ENCODE measurements around the gene ANK3.

Gene ANK3

GRCh38 chr10:59984415-59984814 lies 405.3 kb downstream of the ANK3 start:
- TF ChIP-seq POLR2AphosphoS5 (IDR thresholded peaks at IDR 0.05; ENCODE audit: low read depth, low read length) (no peak), REST (IDR thresholded peaks at IDR 0.05; ENCODE audit: insufficient read depth in 1 of 2, low read depth in 2 of 2, low read length in 2 of 2) (no peak), FOXP2 (optimal IDR thresholded peaks at IDR 0.05; ENCODE audit: borderline replicate concordance, extremely low read depth, extremely low read length, insufficient read depth) (no peak), SIN3A (IDR thresholded peaks at IDR 0.05; ENCODE audit: borderline replicate concordance, insufficient read depth, low read length) (no peak), TAF1 (IDR thresholded peaks at IDR 0.05; ENCODE audit: borderline replicate concordance, insufficient read depth, low read length) (no peak)

- TF ChIP-seq POLR2AphosphoS5 (IDR thresholded peaks at IDR 0.05; ENCODE audit: low read depth, low read length), result no peak
- TF ChIP-seq REST (IDR thresholded peaks at IDR 0.05; ENCODE audit: insufficient read depth in 1 of 2, low read depth in 2 of 2, low read length in 2 of 2), result no peak
- TF ChIP-seq FOXP2 (optimal IDR thresholded peaks at IDR 0.05; ENCODE audit: borderline replicate concordance, extremely low read depth, extremely low read length, insufficient read depth), result no peak
- no peak for TF ChIP-seq TAF1 (IDR thresholded peaks at IDR 0.05; ENCODE audit: borderline replicate concordance, insufficient read depth, low read length)
- TF ChIP-seq SIN3A (IDR thresholded peaks at IDR 0.05; ENCODE audit: borderline replicate concordance, insufficient read depth, low read length), result no peak
These were observed 409.3 kb downstream of the ANK3 start for GRCh38 chr10:59980356-59980755.

GRCh38 chr10:59977486-59977885 lies 412.2 kb downstream of the ANK3 start:
- no peak for TF ChIP-seq REST (IDR thresholded peaks at IDR 0.05; ENCODE audit: insufficient read depth in 1 of 2, low read depth in 2 of 2, low read length in 2 of 2)
- no peak for TF ChIP-seq SIN3A (IDR thresholded peaks at IDR 0.05; ENCODE audit: borderline replicate concordance, insufficient read depth, low read length)
- TF ChIP-seq TAF1 (IDR thresholded peaks at IDR 0.05; ENCODE audit: borderline replicate concordance, insufficient read depth, low read length), result no peak
- TF ChIP-seq FOXP2 (optimal IDR thresholded peaks at IDR 0.05; ENCODE audit: borderline replicate concordance, extremely low read depth, extremely low read length, insufficient read depth), result no peak
- no peak for TF ChIP-seq POLR2AphosphoS5 (IDR thresholded peaks at IDR 0.05; ENCODE audit: low read depth, low read length)

GRCh38 chr10:59976909-59977308 lies 412.8 kb downstream of the ANK3 start:
- TF ChIP-seq FOXP2 (optimal IDR thresholded peaks at IDR 0.05; ENCODE audit: borderline replicate concordance, extremely low read depth, extremely low read length, insufficient read depth) (no peak), POLR2AphosphoS5 (IDR thresholded peaks at IDR 0.05; ENCODE audit: low read depth, low read length) (no peak), SIN3A (IDR thresholded peaks at IDR 0.05; ENCODE audit: borderline replicate concordance, insufficient read depth, low read length) (no peak), TAF1 (IDR thresholded peaks at IDR 0.05; ENCODE audit: borderline replicate concordance, insufficient read depth, low read length) (no peak), REST (IDR thresholded peaks at IDR 0.05; ENCODE audit: insufficient read depth in 1 of 2, low read depth in 2 of 2, low read length in 2 of 2) (no peak)
